Natural killer cell (primary cell): ENCODE data around the gene COG5. TPM values are rescaled to one million over a fixed set of nuclear protein-coding genes. Genes with fewer than 3 reads are reported as not detected.
A peak's percentile ranks its signal among the peaks of the same experiment; 100 is the strongest.

ENCODE experiments used
- ATAC-seq, 3 donors: fragments of 150-1000 bp in 2 of 3; fragments of 200-7000 bp in 1 of 3; cut with Tn5 transposase; 1 replicate in 1 of 3; 2 replicates in 2 of 3; pipeline ENCODE4 v1.10.0; 2021; ENCODE audit warnings: mild to moderate bottlenecking in 2 of 3, moderate library complexity in 2 of 3
- DNase-seq, 2 donors: peaks; one replicate each; pipeline versions ENCODE4 v3.0.0 to v3.0.0-alpha.2; 2013 to 2021; ENCODE audit warnings: mixed read lengths in 1 of 2
- H3K27ac ChIP-seq: one replicate; pipeline ENCODE4 v1.5.1; 2013; ENCODE audit warnings: mild to moderate bottlenecking, low read length
- H3K27me3 ChIP-seq: one replicate; pipeline ENCODE4 v1.6.1; 2013; ENCODE audit warnings: low read length; ENCODE audit not compliant: control insufficient read depth, insufficient read depth
- H3K36me3 ChIP-seq: one replicate; pipeline ENCODE4 v1.6.1; 2013; ENCODE audit warnings: low read length; ENCODE audit not compliant: control insufficient read depth, insufficient read depth
- H3K4me1 ChIP-seq: one replicate; pipeline ENCODE4 v1.6.1; 2013; ENCODE audit warnings: low read length; ENCODE audit not compliant: control insufficient read depth, insufficient read depth
- H3K4me3 ChIP-seq: one replicate; pipeline ENCODE4 v1.5.1; 2013; ENCODE audit warnings: low read length
- H3K9me3 ChIP-seq: one replicate; pipeline ENCODE4 v1.6.1; 2013; ENCODE audit warnings: low read length; ENCODE audit not compliant: control insufficient read depth, insufficient read depth
- H3K27ac Mint-ChIP-seq, 2 donors: one replicate each; pipeline ENCODE4 v1.8.0; 2022; ENCODE audit warnings: mild to moderate bottlenecking in 2 of 2, mixed read lengths in 2 of 2, moderate library complexity in 1 of 2
- H3K27me3 Mint-ChIP-seq, 2 donors: one replicate each; pipeline ENCODE4 v1.8.0; 2022; ENCODE audit warnings: low read depth in 2 of 2, mixed read lengths in 2 of 2
- H3K36me3 Mint-ChIP-seq: one replicate; pipeline ENCODE4 v1.8.0; 2022; ENCODE audit warnings: mixed read lengths
- H3K4me1 Mint-ChIP-seq, 2 donors: one replicate each; pipeline ENCODE4 v1.8.0; 2022; ENCODE audit warnings: mixed read lengths in 2 of 2
- H3K4me3 Mint-ChIP-seq: one replicate; pipeline ENCODE4 v1.8.0; 2022; ENCODE audit warnings: mild to moderate bottlenecking, moderate library complexity, mixed read lengths
- H3K9me3 Mint-ChIP-seq, 2 donors: one replicate each; pipeline ENCODE4 v1.8.0; 2022; ENCODE audit warnings: mixed read lengths in 2 of 2
- CTCF ChIP-seq: fragments of 200-600 bp; IDR thresholded peaks from one replicate; pipeline ENCODE4 v1.8.0; 2022; ENCODE audit warnings: antibody characterized with exemption
- WGBS: methylation state at CpG from one replicate; pipeline ENCODE4 v1.1.7; 2013; ENCODE audit warnings: missing lambda C conversion rate; ENCODE audit not compliant: insufficient coverage; 5-methylcytosine and 5-hydroxymethylcytosine counted together
- intact Hi-C: fragments of 100-400 bp; cut with micrococcal nuclease; formaldehyde crosslinking; loops from one replicate; pipeline ENCODE4 v1.14.2; 2022
- total RNA-seq, 4 donors: library from RNA; stranded (reverse); fragments of 120-200 nt in 1 of 4; gene quantifications; one replicate each; pipeline versions ENCODE4 v1.2.3 to v1.2.4, GENCODE V29; 2013 to 2022

COG5 gene
- total RNA-seq, 3 donors from 2014 or later (not counting 1 experiment from before 2014, with no cell fraction given): 49.2 to 54.6 (median 54.2) TPM

- no peak overlapping the region for H3K4me3 Mint-ChIP-seq
- no peaks in the 10 kb centered on the region for H3K9me3 ChIP-seq
- peaks cover 9% of the 10 kb centered on the region for H3K36me3 Mint-ChIP-seq
- no peaks in the 10 kb centered on the region for H3K9me3 Mint-ChIP-seq
- no peak overlapping the region for H3K27ac ChIP-seq
- H3K27me3 ChIP-seq: no peaks in the 10 kb centered on the region
- no peaks in the 10 kb centered on the region for H3K4me1 ChIP-seq
- intact Hi-C loops: no loop called here
- no peaks in the 10 kb centered on the region for H3K4me1 Mint-ChIP-seq
- TF ChIP-seq CTCF: no peak
- no peak overlapping the region for H3K4me3 ChIP-seq
- no peak for DNase-seq
- no peak for ATAC-seq
- H3K36me3 ChIP-seq: peaks cover 8% of the 10 kb centered on the region
- no peak overlapping the region for H3K27ac Mint-ChIP-seq
- WGBS: 93% methylated on average over 3 of the region's 3 CpGs
- no peaks in the 10 kb centered on the region for H3K27me3 Mint-ChIP-seq
These were observed 27.7 kb upstream of the COG5 start for GRCh38 chr7:107591421-107591820.

- WGBS: 92% methylated on average over 5 of the region's 5 CpGs
- TF ChIP-seq CTCF: no peak
- Mint-ChIP-seq H3K27ac (peak overlapping the region in 1 of 2 donors; percentile 19), H3K4me3 (no peak overlapping the region), H3K9me3 (no peaks in the 10 kb centered on the region), H3K36me3 (no peaks in the 10 kb centered on the region), H3K27me3 (no peaks in the 10 kb centered on the region), H3K4me1 (no peaks in the 10 kb centered on the region)
- intact Hi-C loops: loop anchor here (10.0 kb wide), 1 partner anchor 306 kb away; the partner anchor contains the start of gene DLD
- DNase-seq: no peak
- Histone ChIP-seq H3K9me3 (no peaks in the 10 kb centered on the region), H3K27me3 (no peaks in the 10 kb centered on the region), H3K4me3 (no peak overlapping the region), H3K27ac (no peak overlapping the region), H3K4me1 (no peaks in the 10 kb centered on the region), H3K36me3 (peaks cover 3% of the 10 kb centered on the region)
- ATAC-seq: no peak
These were observed 24.9 kb upstream of the COG5 start for GRCh38 chr7:107588529-107589130.

- Histone ChIP-seq H3K27me3 (no peaks in the 10 kb centered on the region), H3K9me3 (no peaks in the 10 kb centered on the region), H3K4me3 (no peak overlapping the region), H3K27ac (no peak overlapping the region), H3K36me3 (peaks cover 3% of the 10 kb centered on the region), H3K4me1 (peaks cover under 1% of the 10 kb centered on the region)
- no peak overlapping the region for H3K4me3 Mint-ChIP-seq
- no CpG with 5 or more reads among the region's 2 CpGs for WGBS
- TF ChIP-seq CTCF: no peak
- H3K36me3 Mint-ChIP-seq: no peaks in the 10 kb centered on the region
- H3K4me1 Mint-ChIP-seq: peaks cover 11 to 20% of the 10 kb centered on the region in 2 donors
- ATAC-seq: no peak
- H3K27me3 Mint-ChIP-seq: no peaks in the 10 kb centered on the region
- H3K27ac Mint-ChIP-seq: no peak overlapping the region
- DNase-seq: no peak
- intact Hi-C loops: loop anchor here (10.0 kb wide), 1 partner anchor 310 kb away; the partner anchor contains the start of gene DLD
- H3K9me3 Mint-ChIP-seq: no peaks in the 10 kb centered on the region
These were observed 21.0 kb upstream of the COG5 start for GRCh38 chr7:107584716-107585115.

- WGBS: 100% methylated on average over 1 of the region's 2 CpGs
- ATAC-seq (no peak), DNase-seq (no peak)
- peaks cover 4% of the 10 kb centered on the region for H3K4me1 ChIP-seq
- H3K4me3 Mint-ChIP-seq: no peak overlapping the region
- H3K27me3 ChIP-seq: no peaks in the 10 kb centered on the region
- no peak for TF ChIP-seq CTCF
- no peaks in the 10 kb centered on the region for H3K27me3 Mint-ChIP-seq
- no peak overlapping the region for H3K27ac ChIP-seq
- intact Hi-C loops: loop anchor here (10.0 kb wide), 1 partner anchor 312 kb away; the partner anchor contains the start of gene DLD
- no peak overlapping the region for H3K4me3 ChIP-seq
- peaks cover 15 to 20% of the 10 kb centered on the region in 2 donors for H3K4me1 Mint-ChIP-seq
- H3K9me3 ChIP-seq: no peaks in the 10 kb centered on the region
- H3K36me3 Mint-ChIP-seq: no peaks in the 10 kb centered on the region
- no peaks in the 10 kb centered on the region for H3K9me3 Mint-ChIP-seq
- peak overlapping the region; percentile 2 to 10 for H3K27ac Mint-ChIP-seq
- H3K36me3 ChIP-seq: peaks cover 3% of the 10 kb centered on the region
These were observed 19.2 kb upstream of the COG5 start for GRCh38 chr7:107582875-107583274.
